Chondrocyte (in vitro differentiated cells): ENCODE data around the gene URB1. TPM values are rescaled to one million over a fixed set of nuclear protein-coding genes. Genes with fewer than 3 reads are reported as not detected.

ENCODE experiments used
- DNase-seq: peaks from one replicate; pipeline ENCODE4 v3.0.0; 2021; ENCODE audit warnings: mixed read lengths, low spot score
- H3K27ac Mint-ChIP-seq: one replicate; pipeline ENCODE4 v1.8.0; 2021; ENCODE audit warnings: mild to moderate bottlenecking, moderate library complexity, mixed read lengths; ENCODE audit not compliant: unreplicated experiment
- H3K27me3 Mint-ChIP-seq: 2 replicates; pipeline ENCODE4 v1.8.0; 2021; ENCODE audit warnings: low read depth, mixed read lengths
- H3K36me3 Mint-ChIP-seq: 2 replicates; pipeline ENCODE4 v1.8.0; 2021; ENCODE audit warnings: low read depth, mixed read lengths
- H3K4me1 Mint-ChIP-seq: 2 replicates; pipeline ENCODE4 v1.8.0; 2021; ENCODE audit warnings: low read depth, mild to moderate bottlenecking, mixed read lengths
- H3K4me3 Mint-ChIP-seq: one replicate; pipeline ENCODE4 v1.8.0; 2021; ENCODE audit warnings: mild to moderate bottlenecking, moderate library complexity, mixed read lengths; ENCODE audit not compliant: unreplicated experiment
- H3K9me3 Mint-ChIP-seq: 2 replicates; pipeline ENCODE4 v1.8.0; 2021; ENCODE audit warnings: low read depth, mixed read lengths
- CTCF ChIP-seq: fragments of 200-600 bp; sonication (generic); IDR thresholded peaks from 2 replicates; pipeline ENCODE4 v1.5.0; 2021; ENCODE audit warnings: antibody characterized with exemption, mild to moderate bottlenecking, moderate library complexity
- total RNA-seq: library from RNA; stranded (reverse); gene quantifications from 3 replicates; pipeline ENCODE4 v1.2.1, GENCODE V29; 2021

Gene URB1
- total RNA-seq, 1 donor from 2014 or later: 15.1 TPM

- no peak for TF ChIP-seq CTCF
- Mint-ChIP-seq H3K4me1 (peaks cover 24% of the 10 kb centered on the region), H3K9me3 (no peaks in the 10 kb centered on the region), H3K27ac (no peak overlapping the region), H3K36me3 (peaks cover 46% of the 10 kb centered on the region), H3K27me3 (no peaks in the 10 kb centered on the region), H3K4me3 (no peak overlapping the region)
- no peak for DNase-seq
Observed at GRCh38 chr21:32325706-32326105, 67.1 kb downstream of the URB1 start.

GRCh38 chr21:32322676-32323075 is 70.1 kb downstream of the URB1 start:
- H3K27ac Mint-ChIP-seq: no peak overlapping the region
- H3K4me1 Mint-ChIP-seq: peaks cover 1% of the 10 kb centered on the region
- no peak for DNase-seq
- no peaks in the 10 kb centered on the region for H3K9me3 Mint-ChIP-seq
- no peak overlapping the region for H3K4me3 Mint-ChIP-seq
- no peaks in the 10 kb centered on the region for H3K27me3 Mint-ChIP-seq
- no peak for TF ChIP-seq CTCF
- peaks cover 49% of the 10 kb centered on the region for H3K36me3 Mint-ChIP-seq

GRCh38 chr21:32322103-32322502 is 70.7 kb downstream of the URB1 start:
- H3K9me3 Mint-ChIP-seq: no peaks in the 10 kb centered on the region
- DNase-seq: no peak
- H3K27ac Mint-ChIP-seq: no peak overlapping the region
- TF ChIP-seq CTCF: no peak
- no peaks in the 10 kb centered on the region for H3K27me3 Mint-ChIP-seq
- peaks cover 51% of the 10 kb centered on the region for H3K36me3 Mint-ChIP-seq
- H3K4me3 Mint-ChIP-seq: no peak overlapping the region
- H3K4me1 Mint-ChIP-seq: no peaks in the 10 kb centered on the region

- Mint-ChIP-seq H3K9me3 (no peaks in the 10 kb centered on the region), H3K36me3 (peaks cover 48% of the 10 kb centered on the region), H3K27ac (no peak overlapping the region), H3K4me1 (no peaks in the 10 kb centered on the region), H3K27me3 (no peaks in the 10 kb centered on the region), H3K4me3 (no peak overlapping the region)
- TF ChIP-seq CTCF: no peak
- DNase-seq: no peak
Observed at GRCh38 chr21:32321480-32321879, 71.3 kb downstream of the URB1 start.

- Mint-ChIP-seq H3K27ac (no peak overlapping the region), H3K27me3 (no peaks in the 10 kb centered on the region), H3K9me3 (no peaks in the 10 kb centered on the region), H3K36me3 (peaks cover 48% of the 10 kb centered on the region), H3K4me1 (no peaks in the 10 kb centered on the region), H3K4me3 (no peak overlapping the region)
- TF ChIP-seq CTCF: no peak
- DNase-seq: no peak
Observed at GRCh38 chr21:32320726-32321125, 72.1 kb downstream of the URB1 start.
